Hepatocyte (in vitro differentiated cells): Measurements from ENCODE around the gene XPO6. TPM values are rescaled to one million over a fixed set of nuclear protein-coding genes. Genes with fewer than 3 reads are reported as not detected.

ENCODE experiments used
- DNase-seq: peaks from one replicate; pipeline ENCODE4 v3.0.0-alpha.2; 2016; ENCODE audit warnings: low spot score
- H2AFZ ChIP-seq: fragments of 200-600 bp; sonication (generic); 2 replicates; pipeline ENCODE4 v1.6.0; 2016; ENCODE audit warnings: antibody characterized with exemption, mild to moderate bottlenecking
- H3K27ac ChIP-seq: fragments of 200-600 bp; sonication (generic); 2 replicates; pipeline ENCODE4 v1.5.1; 2016; ENCODE audit warnings: mild to moderate bottlenecking
- H3K27me3 ChIP-seq: fragments of 200-600 bp; sonication (generic); 2 replicates; pipeline ENCODE4 v1.6.1; 2016
- H3K36me3 ChIP-seq: fragments of 200-600 bp; sonication (generic); replicated peaks from 2 replicates; pipeline ENCODE4 v1.5.1; 2016; ENCODE audit warnings: low read depth; ENCODE audit not compliant: insufficient read depth
- H3K4me1 ChIP-seq: fragments of 200-600 bp; sonication (generic); 2 replicates; pipeline ENCODE4 v1.5.1; 2016; ENCODE audit warnings: mild to moderate bottlenecking, moderate library complexity; ENCODE audit not compliant: insufficient read depth
- H3K4me2 ChIP-seq: fragments of 200-600 bp; sonication (generic); 2 replicates; pipeline ENCODE4 v1.6.0; 2016
- H3K4me3 ChIP-seq: fragments of 200-600 bp; sonication (generic); 2 replicates; pipeline ENCODE4 v1.5.1; 2016; ENCODE audit warnings: mild to moderate bottlenecking
- H3K79me2 ChIP-seq: fragments of 200-600 bp; sonication (generic); 2 replicates; pipeline ENCODE4 v1.6.0; 2017; ENCODE audit warnings: mild to moderate bottlenecking
- H3K9me2 ChIP-seq: fragments of 200-600 bp; sonication (generic); replicated peaks from 2 replicates; pipeline ENCODE4 v1.6.0; 2017; ENCODE audit warnings: mild to moderate bottlenecking; ENCODE audit not compliant: insufficient read depth
- H3K9me3 ChIP-seq: fragments of 200-600 bp; sonication (generic); 2 replicates; pipeline ENCODE4 v1.5.1; 2016; ENCODE audit warnings: low read depth, mild to moderate bottlenecking
- H4K20me1 ChIP-seq: fragments of 200-600 bp; sonication (generic); 2 replicates; pipeline ENCODE4 v1.6.0; 2016; ENCODE audit warnings: mild to moderate bottlenecking; ENCODE audit not compliant: insufficient read depth, poor library complexity, severe bottlenecking
- CTCF ChIP-seq: fragments of 200-600 bp; sonication (generic); IDR thresholded peaks from 2 replicates; pipeline ENCODE4 v1.5.1; 2016; ENCODE audit warnings: antibody characterized with exemption, mild to moderate bottlenecking; ENCODE audit not compliant: poor library complexity
- EZH2 ChIP-seq: fragments of 200-600 bp; sonication (generic); IDR thresholded peaks from 2 replicates; pipeline ENCODE4 v1.6.1; 2016; ENCODE audit warnings: antibody characterized with exemption, mild to moderate bottlenecking, borderline replicate concordance
- EZH2phosphoT487 ChIP-seq: fragments of 200-600 bp; sonication (generic); IDR thresholded peaks from one replicate; pipeline ENCODE4 v1.6.1; 2018; ENCODE audit warnings: antibody characterized with exemption, mild to moderate bottlenecking, low read depth, moderate library complexity; ENCODE audit not compliant: unreplicated experiment, severe bottlenecking
- WGBS: methylation state at CpG from one replicate; pipeline ENCODE4 v1.1.6; 2016; ENCODE audit warnings: low lambda C conversion rate; ENCODE audit errors: missing lambda C conversion rate; 5-methylcytosine and 5-hydroxymethylcytosine counted together
- polyA plus RNA-seq: library from polyadenylated mRNA; unstranded; fragments of >200 nt; fragmentation: Nextera tagmentation; extraction: Ambion mirVana; gene quantifications from 2 replicates; pipeline ENCODE4 v1.2.1, GENCODE V29; 2016
- total RNA-seq: library from RNA; depleted of rRNA; stranded (reverse); fragments of >200 nt; gene quantifications from 2 replicates; pipeline ENCODE4 v1.2.3, GENCODE V29; 2014

The XPO6 gene
- total and polyA plus RNA-seq, 2 experiments from 2014 or later: 39.8 to 111 TPM

GRCh38 chr16:28167221-28167620, 44.5 kb downstream of the XPO6 start:
- H3K36me3 ChIP-seq: no peaks in the 10 kb centered on the region
- WGBS: 90% methylated on average over 7 of the region's 7 CpGs
- peaks cover 1% of the 10 kb centered on the region for H3K79me2 ChIP-seq

GRCh38 chr16:28166394-28167208, 45.2 kb downstream of the XPO6 start:
- Histone ChIP-seq H3K9me3 (no peaks in the 10 kb centered on the region), H3K4me1 (no peaks in the 10 kb centered on the region), H3K27ac (no peak overlapping the region), H3K79me2 (peaks cover 5% of the 10 kb centered on the region), H2AFZ (no peak overlapping the region), H3K36me3 (no peaks in the 10 kb centered on the region), H3K27me3 (no peaks in the 10 kb centered on the region), H3K4me3 (no peak overlapping the region), H4K20me1 (no peaks in the 10 kb centered on the region), H3K4me2 (no peak overlapping the region), H3K9me2 (no peaks in the 10 kb centered on the region)
- 80% methylated on average over 5 of the region's 5 CpGs for WGBS
- TF ChIP-seq CTCF (no peak), EZH2phosphoT487 (no peak), EZH2 (no peak)
- peak; percentile 48 for DNase-seq

More at GRCh38 chr16:28167221-28167620, 44.5 kb downstream of the XPO6 start:
- no peaks in the 10 kb centered on the region for H3K27me3 ChIP-seq
- no peaks in the 10 kb centered on the region for H4K20me1 ChIP-seq
- H3K4me1 ChIP-seq: no peaks in the 10 kb centered on the region
- no peak for TF ChIP-seq CTCF
- no peak for TF ChIP-seq EZH2phosphoT487
- TF ChIP-seq EZH2: no peak
- no peak for DNase-seq
- no peak overlapping the region for H3K27ac ChIP-seq
- H3K9me3 ChIP-seq: no peaks in the 10 kb centered on the region
- H2AFZ ChIP-seq: no peak overlapping the region
- H3K4me2 ChIP-seq: no peak overlapping the region
- no peak overlapping the region for H3K4me3 ChIP-seq
- H3K9me2 ChIP-seq: no peaks in the 10 kb centered on the region

- Histone ChIP-seq H3K4me1 (no peaks in the 10 kb centered on the region), H3K4me2 (no peak overlapping the region), H4K20me1 (no peaks in the 10 kb centered on the region), H3K27me3 (no peaks in the 10 kb centered on the region), H2AFZ (no peak overlapping the region), H3K9me2 (no peaks in the 10 kb centered on the region), H3K36me3 (no peaks in the 10 kb centered on the region), H3K4me3 (no peak overlapping the region), H3K9me3 (no peaks in the 10 kb centered on the region), H3K27ac (no peak overlapping the region), H3K79me2 (peaks cover 10% of the 10 kb centered on the region)
- TF ChIP-seq CTCF (no peak), EZH2phosphoT487 (no peak), EZH2 (no peak)
- DNase-seq: no peak
- 90% methylated on average over 1 of the region's 1 CpG for WGBS
These were observed 46.2 kb downstream of the XPO6 start for GRCh38 chr16:28165598-28165997.
